Measurements from ENCODE around the gene EREG.

Gene EREG

DNA sequence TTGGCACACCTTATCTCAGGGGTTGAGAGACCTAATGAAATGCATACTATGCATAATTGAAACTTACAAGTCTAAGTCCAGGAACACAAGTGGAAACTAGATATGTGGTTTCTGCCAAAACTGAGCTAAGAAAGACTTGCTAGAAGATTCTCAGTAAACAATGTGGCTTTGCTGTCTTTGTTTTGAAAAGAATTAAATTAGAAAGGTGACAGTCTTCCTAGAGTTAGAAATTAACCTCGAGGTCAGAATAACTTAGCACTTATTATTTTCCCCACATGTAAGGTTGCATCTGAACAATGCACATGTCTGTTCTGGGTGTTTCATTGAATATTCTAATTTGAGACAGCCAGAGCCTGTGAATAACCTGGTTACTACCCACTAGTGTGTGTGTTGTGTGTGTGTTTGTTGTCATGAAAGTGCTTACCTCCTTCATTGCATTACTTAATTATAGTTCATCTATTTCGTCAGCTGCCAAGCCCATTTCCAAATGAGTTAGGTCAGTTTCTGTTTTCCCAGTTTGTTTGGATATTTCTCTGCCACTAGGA, 1.5 kb downstream of the EREG start:
- Histone ChIP-seq H3K27ac (ENCODE audit: low read length) (no peak overlapping the region), H3K4me3 (ENCODE audit: low read length) (no peak overlapping the region), H3K4me2 (ENCODE audit: low read length) (no peak overlapping the region), H2AFZ (ENCODE audit: low read depth, low read length) (no peak overlapping the region), H3K4me1 (ENCODE audit: low read length) (peaks cover 15% of the 10 kb centered on the region), H3K9me3 (ENCODE audit: insufficient read depth, low read length) (no peaks in the 10 kb centered on the region), H3K36me3 (replicated peaks; ENCODE audit: low read depth, low read length) (no peaks in the 10 kb centered on the region), H4K20me1 (ENCODE audit: insufficient read depth, low read length) (no peaks in the 10 kb centered on the region), H3K9ac (ENCODE audit: low read length) (no peak overlapping the region), H3K27me3 (ENCODE audit: low read depth, low read length) (no peaks in the 10 kb centered on the region), H3K79me2 (ENCODE audit: low read length) (no peaks in the 10 kb centered on the region)
- TF ChIP-seq EZH2phosphoT487 (IDR thresholded peaks at IDR 0.05; ENCODE audit: low read depth), result no peak
- no peak for TF ChIP-seq CTCF (IDR thresholded peaks at IDR 0.05; ENCODE audit: low read depth, low read length)

GRCh38 chr4:74367656-74368290, 2.8 kb downstream of the EREG start:
- Histone ChIP-seq H3K4me2 (ENCODE audit: low read length) (0 out of 2 replicates have a peak overlapping the region, but pooled peaks have one; percentile 52), H3K27me3 (ENCODE audit: low read depth, low read length) (no peaks in the 10 kb centered on the region), H4K20me1 (ENCODE audit: insufficient read depth, low read length) (no peaks in the 10 kb centered on the region), H3K27ac (ENCODE audit: low read length) (no peak overlapping the region), H3K9me3 (ENCODE audit: insufficient read depth, low read length) (no peaks in the 10 kb centered on the region), H3K4me1 (ENCODE audit: low read length) (peaks cover 15% of the 10 kb centered on the region), H3K36me3 (replicated peaks; ENCODE audit: low read depth, low read length) (no peaks in the 10 kb centered on the region), H3K9ac (ENCODE audit: low read length) (no peak overlapping the region), H3K4me3 (ENCODE audit: low read length) (no peak overlapping the region), H3K79me2 (ENCODE audit: low read length) (no peaks in the 10 kb centered on the region), H2AFZ (ENCODE audit: low read depth, low read length) (peak overlapping the region; percentile 81; the same call in 1 of the 2 replicates)
- TF ChIP-seq EZH2phosphoT487 (IDR thresholded peaks at IDR 0.05; ENCODE audit: low read depth), result no peak
- no peak for TF ChIP-seq CTCF (IDR thresholded peaks at IDR 0.05; ENCODE audit: low read depth, low read length)

GRCh38 chr4:74368596-74368995, 3.7 kb downstream of the EREG start:
- H3K9ac ChIP-seq (ENCODE audit: low read length), result no peak overlapping the region
- H3K36me3 ChIP-seq (replicated peaks; ENCODE audit: low read depth, low read length), result no peaks in the 10 kb centered on the region
- no peak for TF ChIP-seq CTCF (IDR thresholded peaks at IDR 0.05; ENCODE audit: low read depth, low read length)
- TF ChIP-seq EZH2phosphoT487 (IDR thresholded peaks at IDR 0.05; ENCODE audit: low read depth), result no peak
- no peaks in the 10 kb centered on the region for H4K20me1 ChIP-seq (ENCODE audit: insufficient read depth, low read length)
- no peaks in the 10 kb centered on the region for H3K9me3 ChIP-seq (ENCODE audit: insufficient read depth, low read length)
- H3K27ac ChIP-seq (ENCODE audit: low read length), result no peak overlapping the region
- no peaks in the 10 kb centered on the region for H3K79me2 ChIP-seq (ENCODE audit: low read length)
- peak overlapping the region; percentile 52 for H3K4me2 ChIP-seq (ENCODE audit: low read length)
- H3K27me3 ChIP-seq (ENCODE audit: low read depth, low read length), result no peaks in the 10 kb centered on the region
- peak overlapping the region; percentile 81 for H2AFZ ChIP-seq (ENCODE audit: low read depth, low read length)
- H3K4me3 ChIP-seq (ENCODE audit: low read length), result peak overlapping the region; percentile 27; the same call in 1 of the 2 replicates
- peaks cover 15% of the 10 kb centered on the region for H3K4me1 ChIP-seq (ENCODE audit: low read length)

- no peak overlapping the region for H3K27ac ChIP-seq (ENCODE audit: low read length)
- no peak for TF ChIP-seq EZH2phosphoT487 (IDR thresholded peaks at IDR 0.05; ENCODE audit: low read depth)
- no peak for TF ChIP-seq CTCF (IDR thresholded peaks at IDR 0.05; ENCODE audit: low read depth, low read length)
Measured at GRCh38 chr4:74369855-74370254, 4.9 kb downstream of the EREG start.

More at GRCh38 chr4:74369855-74370254, 4.9 kb downstream of the EREG start:
- no peaks in the 10 kb centered on the region for H4K20me1 ChIP-seq (ENCODE audit: insufficient read depth, low read length)
- H3K4me2 ChIP-seq (ENCODE audit: low read length), result no peak overlapping the region
- no peaks in the 10 kb centered on the region for H3K9me3 ChIP-seq (ENCODE audit: insufficient read depth, low read length)
- no peak overlapping the region for H3K4me3 ChIP-seq (ENCODE audit: low read length)
- H3K79me2 ChIP-seq (ENCODE audit: low read length), result no peaks in the 10 kb centered on the region
- no peaks in the 10 kb centered on the region for H3K27me3 ChIP-seq (ENCODE audit: low read depth, low read length)
- H3K4me1 ChIP-seq (ENCODE audit: low read length), result peaks cover 15% of the 10 kb centered on the region
- H3K36me3 ChIP-seq (replicated peaks; ENCODE audit: low read depth, low read length), result no peaks in the 10 kb centered on the region
- no peak overlapping the region for H2AFZ ChIP-seq (ENCODE audit: low read depth, low read length)
- no peak overlapping the region for H3K9ac ChIP-seq (ENCODE audit: low read length)
